HCT116 (cell line): ENCODE results near the gene RBM33. TPM values are rescaled to one million over a fixed set of nuclear protein-coding genes. Genes with fewer than 3 reads are reported as not detected.

Experiments
- ATAC-seq: fragments of 200-7000 bp; cut with Tn5 transposase; 2 replicates; pipeline ENCODE4 v1.9.1; 2020; ENCODE audit warnings: mild to moderate bottlenecking, moderate library complexity
- BruUV-seq: library from RNA; stranded (reverse); fragments of 400-500 nt; replicated peaks from 2 replicates; lab custom pipeline; 2021; lab: Mats Ljungman, UMichigan
- CTCF ChIA-PET: fragments of 300-600 bp; sonication (Branson Sonifier 250); formaldehyde crosslinking; loops from one replicate; lab custom pipeline; 2021; ENCODE audit warnings: antibody characterized with exemption; lab: Charles Lee
- POLR2A ChIA-PET: fragments of 300-600, 350-600 bp; sonication (Branson Sonifier 250); formaldehyde crosslinking; loops from one replicate; lab custom pipeline; 2021; ENCODE audit warnings: antibody characterized with exemption; lab: Charles Lee
- RAD21 ChIA-PET, 2 experiments: fragments of 300-600 bp; sonication (Branson Sonifier 250); formaldehyde crosslinking; loops; one replicate each; lab custom pipeline; 2023; ENCODE audit warnings: low total read pairs in 2 of 2; ENCODE audit not compliant: uncharacterized antibody in 2 of 2, unreplicated experiment in 2 of 2, low non-redundant PET in 1 of 2; lab: Charles Lee
- DNase-seq: peaks from one replicate; pipeline ENCODE4 v3.0.0-alpha.2; 2010; ENCODE audit warnings: low read depth, low spot score
- H2AFZ ChIP-seq: fragments of 200-600 bp; shearing (Covaris generic), sonication (generic); 2 replicates; pipeline ENCODE4 v1.6.1; 2017; ENCODE audit warnings: low read depth, mixed run types, mixed read lengths, antibody characterized with exemption, low read length; ENCODE audit not compliant: poor library complexity, severe bottlenecking
- H3K27ac ChIP-seq: 2 replicates; pipeline ENCODE4 v1.5.1; 2012; ENCODE audit warnings: low read depth, low read length
- H3K27me3 ChIP-seq: fragments of 200-600 bp; sonication (generic); 2 replicates; pipeline ENCODE4 v1.6.1; 2016; ENCODE audit warnings: mixed run types, low read length, mixed read lengths; ENCODE audit not compliant: insufficient read depth
- H3K36me3 ChIP-seq, 2 experiments: fragments of 200-500 bp in 1 of 2; fragments of 200-600 bp in 1 of 2; sonication (Bioruptor generic) in 1 of 2; sonication (generic) in 1 of 2; 2 replicates each; pipeline versions ENCODE4 v1.5.1 to v1.6.1; 2014 to 2016; ENCODE audit warnings: low read length in 2 of 2, inconsistent platforms in 1 of 2, mixed read lengths in 1 of 2, mixed run types in 1 of 2; ENCODE audit not compliant: insufficient read depth in 2 of 2, control insufficient read depth in 1 of 2
- H3K4me1 ChIP-seq, 2 experiments: fragments of 200-600 bp in 1 of 2; sonication (generic) in 1 of 2; 2 replicates each; pipeline versions ENCODE4 v1.5.1 to v1.6.1; 2012 to 2017; ENCODE audit warnings: low read length in 2 of 2, inconsistent platforms in 1 of 2, mild to moderate bottlenecking in 1 of 2, mixed read lengths in 1 of 2, mixed run types in 1 of 2, moderate library complexity in 1 of 2; ENCODE audit not compliant: insufficient read depth in 2 of 2, control insufficient read depth in 1 of 2
- H3K4me2 ChIP-seq: fragments of 200-600 bp; sonication (generic); 2 replicates; pipeline ENCODE4 v1.6.1; 2017; ENCODE audit warnings: mixed run types, low read length, mixed read lengths
- H3K4me3 ChIP-seq, 2 experiments: fragments of 200-600 bp in 1 of 2; sonication (generic) in 1 of 2; replicated peaks in 1 of 2; 2 replicates each; pipeline ENCODE4 v1.5.1; 2011 to 2016; ENCODE audit warnings: low read length in 2 of 2, control low read depth in 1 of 2, low read depth in 1 of 2, mild to moderate bottlenecking in 1 of 2, mixed read lengths in 1 of 2, mixed run types in 1 of 2
- H3K79me2 ChIP-seq: fragments of 200-600 bp; sonication (generic); 2 replicates; pipeline ENCODE4 v1.6.1; 2017; ENCODE audit warnings: mild to moderate bottlenecking, mixed run types, low read length, moderate library complexity, mixed read lengths; ENCODE audit not compliant: insufficient read depth
- H3K9ac ChIP-seq: fragments of 200-600 bp; sonication (generic); 2 replicates; pipeline ENCODE4 v1.6.1; 2016; ENCODE audit warnings: low read length, mixed read lengths
- H3K9me2 ChIP-seq: fragments of 200-600 bp; sonication (generic), shearing (Covaris generic); 2 replicates; pipeline ENCODE4 v1.6.1; 2017; ENCODE audit warnings: mixed run types, mild to moderate bottlenecking, moderate library complexity; ENCODE audit not compliant: insufficient read depth
- H3K9me3 ChIP-seq, 2 experiments: fragments of 200-500 bp in 1 of 2; fragments of 200-600 bp in 1 of 2; sonication (Bioruptor generic) in 1 of 2; sonication (generic) in 1 of 2; 2 replicates each; pipeline ENCODE4 v1.6.1; 2014 to 2017; ENCODE audit warnings: low read length in 2 of 2, mixed read lengths in 2 of 2, inconsistent platforms in 1 of 2, low read depth in 1 of 2, mild to moderate bottlenecking in 1 of 2, mixed run types in 1 of 2, moderate library complexity in 1 of 2; ENCODE audit not compliant: control insufficient read depth in 1 of 2, insufficient read depth in 1 of 2
- H4K20me1 ChIP-seq: fragments of 200-600 bp; sonication (generic), shearing (Covaris generic); 2 replicates; pipeline ENCODE4 v1.6.1; 2017; ENCODE audit warnings: mixed run types, mild to moderate bottlenecking, moderate library complexity; ENCODE audit not compliant: insufficient read depth
- CBX3 ChIP-seq: IDR thresholded peaks from 2 replicates; pipeline ENCODE4 v1.6.1; 2012; ENCODE audit warnings: low read depth
- CEBPB ChIP-seq: IDR thresholded peaks from 2 replicates; pipeline ENCODE4 v1.6.1; 2012; ENCODE audit warnings: low read depth
- EGR1 ChIP-seq: IDR thresholded peaks from 2 replicates; pipeline ENCODE4 v1.6.1; 2012; ENCODE audit warnings: low read depth
- ELF1 ChIP-seq: IDR thresholded peaks from 2 replicates; pipeline ENCODE4 v1.6.1; 2012; ENCODE audit warnings: low read depth, borderline replicate concordance
- EZH2 ChIP-seq: fragments of 200-600 bp; sonication (generic); IDR thresholded peaks from 2 replicates; pipeline ENCODE4 v1.6.1; 2017; ENCODE audit warnings: antibody characterized with exemption, mixed run types
- FOSL1 ChIP-seq: IDR thresholded peaks from 2 replicates; pipeline ENCODE4 v1.6.1; 2012; ENCODE audit warnings: low read depth
- JUND ChIP-seq: IDR thresholded peaks from 2 replicates; pipeline ENCODE4 v1.6.1; 2012
- POLR2AphosphoS5 ChIP-seq: IDR thresholded peaks from 2 replicates; pipeline ENCODE4 v1.6.1; 2011; ENCODE audit warnings: mild to moderate bottlenecking, low read depth, low read length, moderate library complexity
- RAD21 ChIP-seq: IDR thresholded peaks from 2 replicates; pipeline ENCODE4 v1.6.1; 2012; ENCODE audit warnings: low read depth, mild to moderate bottlenecking
- SIN3A ChIP-seq: IDR thresholded peaks from 2 replicates; pipeline ENCODE4 v1.6.1; 2012; ENCODE audit warnings: low read depth
- SRF ChIP-seq: IDR thresholded peaks from 2 replicates; pipeline ENCODE4 v1.6.1; 2012; ENCODE audit warnings: low read depth
- TCF7L2 ChIP-seq: IDR thresholded peaks from 2 replicates; pipeline ENCODE4 v1.7.0; 2011; ENCODE audit warnings: borderline replicate concordance, inconsistent platforms; ENCODE audit not compliant: insufficient read depth, insufficient read length; ENCODE audit errors: extremely low read depth
- ZNF274 ChIP-seq: fragments of 200-500 bp; sonication (Bioruptor generic); IDR thresholded peaks from 2 replicates; pipeline ENCODE4 v1.6.1; 2014; ENCODE audit warnings: mild to moderate bottlenecking, low read depth, low read length, inconsistent platforms
- intact Hi-C: fragments of 100-400 bp; cut with micrococcal nuclease; formaldehyde crosslinking; loops from 2 replicates; pipeline ENCODE4 v1.10.0; 2022
- total RNA-seq: library from RNA; stranded (reverse); gene quantifications from one replicate; pipeline ENCODE4 v1.2.1, GENCODE V29; 2021; ENCODE audit not compliant: unreplicated experiment
- TF ChIP-seq, protein P1 (sequence below): IDR thresholded peaks from 2 replicates; pipeline ENCODE4 v1.6.1; 2012
- TF ChIP-seq, protein P2 (sequence below): IDR thresholded peaks from 2 replicates; pipeline ENCODE4 v1.6.1; 2011; ENCODE audit warnings: mild to moderate bottlenecking, low read length, moderate library complexity; ENCODE audit not compliant: insufficient replicate concordance; ENCODE audit errors: extremely low read depth
- TF ChIP-seq, protein P3 (sequence below): IDR thresholded peaks from 2 replicates; pipeline ENCODE4 v1.6.1; 2012; ENCODE audit warnings: low read depth
- TF ChIP-seq, protein P4 (sequence below): IDR thresholded peaks from 2 replicates; pipeline ENCODE4 v1.6.1; 2012
- TF ChIP-seq, protein P5 (sequence below), 3 experiments: fragments of 200-600 bp in 1 of 3; sonication (generic) in 1 of 3; IDR thresholded peaks in 2 of 3; conservative IDR thresholded peaks in 1 of 3; 2 replicates each; pipeline ENCODE4 v1.5.1; 2012 to 2017; ENCODE audit warnings: low read depth in 2 of 3, low read length in 2 of 3, antibody characterized with exemption in 1 of 3, borderline replicate concordance in 1 of 3, control low read depth in 1 of 3, mild to moderate bottlenecking in 1 of 3, mixed read lengths in 1 of 3, mixed run types in 1 of 3, moderate library complexity in 1 of 3; ENCODE audit not compliant: insufficient read depth in 1 of 3

The RBM33 gene
- total RNA-seq, 1 experiment from 2014 or later = 64.3 TPM

DNA sequence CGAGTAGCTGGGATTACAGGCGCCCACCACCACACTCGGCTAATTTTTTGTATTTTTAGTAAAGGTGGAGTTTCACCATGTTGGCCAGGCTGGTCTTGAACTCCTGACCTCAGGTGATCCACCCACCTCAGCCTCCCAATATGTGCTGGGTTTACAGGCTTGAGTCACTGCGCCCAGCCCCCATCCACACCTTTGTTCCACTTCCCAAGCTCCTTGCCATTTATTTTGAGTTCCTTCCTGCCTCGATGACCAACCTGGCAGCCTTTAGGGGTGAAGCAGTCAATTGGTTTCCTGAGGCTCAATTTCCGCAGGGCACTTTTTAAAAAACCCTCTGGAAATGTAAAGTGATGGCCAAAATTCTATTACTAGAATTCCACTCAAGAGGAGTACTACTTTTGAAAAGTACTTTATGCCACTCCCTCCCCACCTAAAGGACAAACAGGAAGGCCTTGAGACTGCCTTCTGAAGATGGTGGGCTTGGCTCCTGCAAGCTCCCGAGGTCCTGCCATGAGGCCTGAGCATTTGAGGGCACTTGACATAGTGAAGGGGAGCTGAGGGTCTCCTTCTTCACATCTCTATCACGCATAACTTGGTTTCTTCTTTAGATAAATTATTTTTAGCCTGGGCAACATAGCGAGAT is 32.5 kb upstream of the RBM33 start:
- TF ChIP-seq ELF1 = no peak
- TF ChIP-seq CEBPB = no peak
- TF ChIP-seq TCF7L2 = no peak
- TF ChIP-seq EGR1 = no peak
- no peak for TF ChIP-seq ZNF274
- TF ChIP-seq, protein P1, sequence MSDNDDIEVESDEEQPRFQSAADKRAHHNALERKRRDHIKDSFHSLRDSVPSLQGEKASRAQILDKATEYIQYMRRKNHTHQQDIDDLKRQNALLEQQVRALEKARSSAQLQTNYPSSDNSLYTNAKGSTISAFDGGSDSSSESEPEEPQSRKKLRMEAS = no peak
- TF ChIP-seq SIN3A = no peak
- no peak for TF ChIP-seq CBX3
- TF ChIP-seq, protein P2, sequence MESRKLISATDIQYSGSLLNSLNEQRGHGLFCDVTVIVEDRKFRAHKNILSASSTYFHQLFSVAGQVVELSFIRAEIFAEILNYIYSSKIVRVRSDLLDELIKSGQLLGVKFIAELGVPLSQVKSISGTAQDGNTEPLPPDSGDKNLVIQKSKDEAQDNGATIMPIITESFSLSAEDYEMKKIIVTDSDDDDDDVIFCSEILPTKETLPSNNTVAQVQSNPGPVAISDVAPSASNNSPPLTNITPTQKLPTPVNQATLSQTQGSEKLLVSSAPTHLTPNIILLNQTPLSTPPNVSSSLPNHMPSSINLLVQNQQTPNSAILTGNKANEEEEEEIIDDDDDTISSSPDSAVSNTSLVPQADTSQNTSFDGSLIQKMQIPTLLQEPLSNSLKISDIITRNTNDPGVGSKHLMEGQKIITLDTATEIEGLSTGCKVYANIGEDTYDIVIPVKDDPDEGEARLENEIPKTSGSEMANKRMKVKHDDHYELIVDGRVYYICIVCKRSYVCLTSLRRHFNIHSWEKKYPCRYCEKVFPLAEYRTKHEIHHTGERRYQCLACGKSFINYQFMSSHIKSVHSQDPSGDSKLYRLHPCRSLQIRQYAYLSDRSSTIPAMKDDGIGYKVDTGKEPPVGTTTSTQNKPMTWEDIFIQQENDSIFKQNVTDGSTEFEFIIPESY = no peak
- TF ChIP-seq, protein P3, sequence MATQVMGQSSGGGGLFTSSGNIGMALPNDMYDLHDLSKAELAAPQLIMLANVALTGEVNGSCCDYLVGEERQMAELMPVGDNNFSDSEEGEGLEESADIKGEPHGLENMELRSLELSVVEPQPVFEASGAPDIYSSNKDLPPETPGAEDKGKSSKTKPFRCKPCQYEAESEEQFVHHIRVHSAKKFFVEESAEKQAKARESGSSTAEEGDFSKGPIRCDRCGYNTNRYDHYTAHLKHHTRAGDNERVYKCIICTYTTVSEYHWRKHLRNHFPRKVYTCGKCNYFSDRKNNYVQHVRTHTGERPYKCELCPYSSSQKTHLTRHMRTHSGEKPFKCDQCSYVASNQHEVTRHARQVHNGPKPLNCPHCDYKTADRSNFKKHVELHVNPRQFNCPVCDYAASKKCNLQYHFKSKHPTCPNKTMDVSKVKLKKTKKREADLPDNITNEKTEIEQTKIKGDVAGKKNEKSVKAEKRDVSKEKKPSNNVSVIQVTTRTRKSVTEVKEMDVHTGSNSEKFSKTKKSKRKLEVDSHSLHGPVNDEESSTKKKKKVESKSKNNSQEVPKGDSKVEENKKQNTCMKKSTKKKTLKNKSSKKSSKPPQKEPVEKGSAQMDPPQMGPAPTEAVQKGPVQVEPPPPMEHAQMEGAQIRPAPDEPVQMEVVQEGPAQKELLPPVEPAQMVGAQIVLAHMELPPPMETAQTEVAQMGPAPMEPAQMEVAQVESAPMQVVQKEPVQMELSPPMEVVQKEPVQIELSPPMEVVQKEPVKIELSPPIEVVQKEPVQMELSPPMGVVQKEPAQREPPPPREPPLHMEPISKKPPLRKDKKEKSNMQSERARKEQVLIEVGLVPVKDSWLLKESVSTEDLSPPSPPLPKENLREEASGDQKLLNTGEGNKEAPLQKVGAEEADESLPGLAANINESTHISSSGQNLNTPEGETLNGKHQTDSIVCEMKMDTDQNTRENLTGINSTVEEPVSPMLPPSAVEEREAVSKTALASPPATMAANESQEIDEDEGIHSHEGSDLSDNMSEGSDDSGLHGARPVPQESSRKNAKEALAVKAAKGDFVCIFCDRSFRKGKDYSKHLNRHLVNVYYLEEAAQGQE = no peak
- TF ChIP-seq SRF = no peak
- TF ChIP-seq, protein P4, sequence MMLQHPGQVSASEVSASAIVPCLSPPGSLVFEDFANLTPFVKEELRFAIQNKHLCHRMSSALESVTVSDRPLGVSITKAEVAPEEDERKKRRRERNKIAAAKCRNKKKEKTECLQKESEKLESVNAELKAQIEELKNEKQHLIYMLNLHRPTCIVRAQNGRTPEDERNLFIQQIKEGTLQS = no peak
- no peak for TF ChIP-seq FOSL1
- TF ChIP-seq, protein P5, sequence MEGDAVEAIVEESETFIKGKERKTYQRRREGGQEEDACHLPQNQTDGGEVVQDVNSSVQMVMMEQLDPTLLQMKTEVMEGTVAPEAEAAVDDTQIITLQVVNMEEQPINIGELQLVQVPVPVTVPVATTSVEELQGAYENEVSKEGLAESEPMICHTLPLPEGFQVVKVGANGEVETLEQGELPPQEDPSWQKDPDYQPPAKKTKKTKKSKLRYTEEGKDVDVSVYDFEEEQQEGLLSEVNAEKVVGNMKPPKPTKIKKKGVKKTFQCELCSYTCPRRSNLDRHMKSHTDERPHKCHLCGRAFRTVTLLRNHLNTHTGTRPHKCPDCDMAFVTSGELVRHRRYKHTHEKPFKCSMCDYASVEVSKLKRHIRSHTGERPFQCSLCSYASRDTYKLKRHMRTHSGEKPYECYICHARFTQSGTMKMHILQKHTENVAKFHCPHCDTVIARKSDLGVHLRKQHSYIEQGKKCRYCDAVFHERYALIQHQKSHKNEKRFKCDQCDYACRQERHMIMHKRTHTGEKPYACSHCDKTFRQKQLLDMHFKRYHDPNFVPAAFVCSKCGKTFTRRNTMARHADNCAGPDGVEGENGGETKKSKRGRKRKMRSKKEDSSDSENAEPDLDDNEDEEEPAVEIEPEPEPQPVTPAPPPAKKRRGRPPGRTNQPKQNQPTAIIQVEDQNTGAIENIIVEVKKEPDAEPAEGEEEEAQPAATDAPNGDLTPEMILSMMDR (IDR thresholded peaks at IDR 0.05 in 2 of 3, conservative IDR thresholded peaks at IDR 0.05 in 1 of 3; ENCODE audit: borderline replicate concordance in 1 of 3, insufficient read depth in 1 of 3, low read depth in 2 of 3, low read length in 2 of 3) = no peak
- TF ChIP-seq JUND = no peak
- TF ChIP-seq RAD21 = no peak
- no peak for TF ChIP-seq EZH2
- no peak for TF ChIP-seq POLR2AphosphoS5
- Histone ChIP-seq H3K4me2 (no peak overlapping the region), H3K4me3 (no peak overlapping the region), H3K79me2 (no peaks in the 10 kb centered on the region), H3K9ac (no peak overlapping the region), H3K9me3 (no peaks in the 10 kb centered on the region), H3K4me1 (no peaks in the 10 kb centered on the region), H3K36me3 (no peaks in the 10 kb centered on the region), H2AFZ (no peak overlapping the region), H3K9me2 (no peaks in the 10 kb centered on the region), H4K20me1 (no peaks in the 10 kb centered on the region), H3K27ac (no peak overlapping the region), H3K27me3 (no peaks in the 10 kb centered on the region)
- CTCF ChIA-PET = interaction anchor here (3.6 kb wide), 1 partner anchor 13 kb away, joined by 23 read pairs; no protein-coding TSS in a partner anchor
- ATAC-seq (no peak), DNase-seq (no peak)
- RAD21 ChIA-PET = no interaction called here
- BruUV-seq = no TSS peak
- intact Hi-C loops = no loop called here
- POLR2A ChIA-PET = no interaction called here
